GM18858 (cell line): ENCODE measurements around the gene GDE1.

ENCODE experiments used
- ATAC-seq: cut with Tn5 transposase; IDR thresholded peaks from one replicate; pipeline ENCODE4 v1.9.1; 2021; ENCODE audit not compliant: unreplicated experiment

The GDE1 gene

DNA sequence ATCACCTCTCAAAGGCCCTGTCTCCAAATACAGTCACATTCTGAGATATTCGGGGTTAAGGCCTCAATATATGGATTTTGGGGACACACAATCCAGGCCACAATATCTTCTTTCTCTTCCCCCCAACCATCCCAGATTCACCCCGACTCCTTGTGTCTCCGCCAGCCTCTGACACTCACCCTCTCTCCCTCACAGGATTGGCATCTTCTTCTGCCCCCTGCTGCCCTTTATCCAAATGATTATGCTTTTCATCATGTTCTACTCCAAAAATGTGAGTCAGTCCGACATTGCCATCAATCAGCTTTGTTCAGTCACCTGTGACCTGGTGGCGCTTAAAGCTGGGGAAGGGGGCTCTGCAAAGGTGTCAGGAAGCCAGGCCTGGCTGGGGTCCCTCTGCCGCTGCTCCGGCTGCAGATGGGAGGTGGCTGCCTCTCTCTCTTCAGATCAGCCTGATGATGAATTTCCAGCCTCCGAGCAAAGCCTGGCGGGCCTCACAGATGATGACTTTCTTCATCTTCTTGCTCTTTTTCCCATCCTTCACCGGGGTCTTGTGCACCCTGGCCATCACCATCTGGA is 35.1 kb downstream of the GDE1 start:
- ATAC-seq = no peak

DNA sequence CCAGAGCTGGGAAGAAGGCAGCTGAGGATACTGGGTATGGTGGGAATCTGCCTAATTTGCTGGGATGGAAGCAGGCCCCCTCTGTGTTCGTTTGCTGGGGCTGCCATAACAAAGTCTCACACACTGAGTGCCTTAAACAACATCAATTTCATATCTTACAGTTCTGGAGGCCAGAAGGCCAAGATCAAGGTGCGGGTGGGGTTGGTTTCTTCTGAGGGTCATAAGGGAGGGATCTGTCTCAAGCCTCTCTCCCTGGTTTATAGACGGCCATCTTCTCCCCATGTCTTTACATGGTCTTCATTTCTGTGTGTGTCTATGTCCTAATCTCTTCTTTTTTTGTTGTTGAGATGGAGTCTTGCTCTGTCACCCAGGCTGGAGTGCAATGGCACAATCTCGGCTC is 35.8 kb downstream of the GDE1 start:
- ATAC-seq = no peak

GRCh38 chr16:19485611-19486010 is 36.3 kb downstream of the GDE1 start:
- ATAC-seq = no peak

GRCh38 chr16:19484096-19484495 is 37.8 kb downstream of the GDE1 start:
- ATAC-seq = no peak

GRCh38 chr16:19482291-19482690 is 39.6 kb downstream of the GDE1 start:
- ATAC-seq = no peak

DNA sequence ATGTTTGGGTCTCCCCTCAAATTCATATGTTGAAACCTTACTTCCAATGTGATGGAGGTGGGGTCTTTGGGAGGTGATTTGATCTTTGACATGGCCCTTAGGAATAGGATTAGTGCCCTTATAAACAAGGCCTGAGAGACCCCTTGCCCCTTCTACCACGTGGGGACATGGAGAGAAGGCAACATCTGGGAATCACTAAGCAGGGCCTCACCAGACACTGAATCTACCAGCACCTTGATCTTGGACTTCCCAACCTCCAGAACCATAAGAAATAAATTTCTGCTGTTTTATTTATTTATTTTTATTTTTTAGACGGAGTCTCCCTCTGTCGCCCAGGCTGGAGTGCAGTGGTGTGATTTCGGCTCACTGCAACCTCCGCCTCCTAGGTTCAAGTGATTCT is 40.1 kb downstream of the GDE1 start:
- no peak for ATAC-seq

DNA sequence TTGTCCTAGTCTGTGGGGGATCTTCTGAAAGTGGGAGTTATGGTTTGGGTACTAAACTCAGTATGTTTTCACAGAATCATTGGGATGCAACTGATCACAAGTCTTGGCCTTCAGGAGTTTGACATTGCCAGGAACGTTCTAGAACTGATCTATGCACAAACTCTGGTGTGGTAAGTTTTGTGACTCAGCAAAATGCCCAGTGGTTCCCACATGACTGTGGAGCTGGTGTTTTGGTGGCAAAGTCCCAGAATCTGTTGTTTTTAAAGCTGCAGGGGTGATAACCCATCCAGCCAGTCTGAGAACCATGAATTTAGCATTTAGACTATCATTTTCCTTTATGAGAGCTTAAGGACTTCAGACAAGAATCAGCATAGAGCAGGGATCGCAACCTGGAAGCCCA is 40.6 kb downstream of the GDE1 start:
- ATAC-seq = no peak

GRCh38 chr16:19479302-19479721 is 42.6 kb downstream of the GDE1 start:
- ATAC-seq = no peak

DNA sequence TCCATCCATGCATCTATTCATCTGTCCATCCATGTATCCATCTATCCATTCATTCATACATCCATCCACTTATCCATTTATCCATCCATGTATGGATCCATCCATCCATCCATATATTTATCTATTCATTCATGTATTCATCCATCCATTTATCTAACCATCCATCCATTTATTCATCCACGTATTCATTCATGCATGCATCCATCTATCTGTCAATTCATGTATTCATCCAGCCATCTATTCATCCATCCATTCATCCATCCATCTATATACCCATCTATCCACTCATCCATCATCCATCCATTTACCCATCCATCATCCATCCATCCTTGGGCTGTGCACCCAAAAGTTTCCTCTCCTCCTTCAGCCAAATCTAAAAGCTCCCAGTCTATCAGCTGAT is 43.4 kb downstream of the GDE1 start:
- no peak for ATAC-seq

- no peak for ATAC-seq
Observed at GRCh38 chr16:19474617-19475016, 47.3 kb downstream of the GDE1 start.

DNA sequence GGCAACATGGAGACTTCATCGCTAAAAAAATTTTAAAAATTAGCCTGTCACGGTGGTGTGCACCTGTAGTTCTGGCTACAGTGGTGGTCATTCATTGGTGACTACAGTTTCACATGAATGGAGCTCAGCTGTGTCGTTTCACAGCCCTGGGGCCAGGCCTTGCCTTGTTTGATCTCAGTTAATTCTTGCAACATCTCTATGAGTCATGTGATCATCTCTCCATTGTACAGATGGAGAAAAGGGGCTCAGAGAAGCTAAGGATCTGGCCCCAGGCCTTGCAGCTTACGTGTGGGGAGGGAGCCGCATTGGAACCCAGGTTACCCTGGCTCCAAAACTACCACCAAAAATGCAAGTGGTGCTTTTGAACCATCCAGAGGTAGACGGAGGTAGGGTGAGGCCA is 49.4 kb downstream of the GDE1 start:
- no peak for ATAC-seq

DNA sequence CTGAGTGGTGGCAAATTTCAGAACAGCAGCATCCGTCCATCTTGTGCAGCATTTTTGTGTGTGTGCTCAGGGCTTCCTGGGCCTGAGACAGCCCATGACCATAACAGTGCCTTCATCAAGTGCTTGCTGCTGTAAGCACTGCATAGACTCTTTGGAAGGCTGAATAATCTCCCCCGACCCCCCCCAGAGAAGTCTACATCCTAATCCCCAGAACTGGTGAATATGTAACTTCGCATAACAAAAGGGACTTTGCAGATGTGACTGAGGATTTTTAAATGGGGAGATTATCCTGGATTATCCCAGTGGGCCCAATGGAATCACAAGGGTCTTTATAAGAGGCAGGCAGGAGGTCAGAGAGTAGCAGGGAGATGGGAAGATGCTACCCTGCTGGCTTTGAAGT is 53.6 kb downstream of the GDE1 start:
- no peak for ATAC-seq

DNA sequence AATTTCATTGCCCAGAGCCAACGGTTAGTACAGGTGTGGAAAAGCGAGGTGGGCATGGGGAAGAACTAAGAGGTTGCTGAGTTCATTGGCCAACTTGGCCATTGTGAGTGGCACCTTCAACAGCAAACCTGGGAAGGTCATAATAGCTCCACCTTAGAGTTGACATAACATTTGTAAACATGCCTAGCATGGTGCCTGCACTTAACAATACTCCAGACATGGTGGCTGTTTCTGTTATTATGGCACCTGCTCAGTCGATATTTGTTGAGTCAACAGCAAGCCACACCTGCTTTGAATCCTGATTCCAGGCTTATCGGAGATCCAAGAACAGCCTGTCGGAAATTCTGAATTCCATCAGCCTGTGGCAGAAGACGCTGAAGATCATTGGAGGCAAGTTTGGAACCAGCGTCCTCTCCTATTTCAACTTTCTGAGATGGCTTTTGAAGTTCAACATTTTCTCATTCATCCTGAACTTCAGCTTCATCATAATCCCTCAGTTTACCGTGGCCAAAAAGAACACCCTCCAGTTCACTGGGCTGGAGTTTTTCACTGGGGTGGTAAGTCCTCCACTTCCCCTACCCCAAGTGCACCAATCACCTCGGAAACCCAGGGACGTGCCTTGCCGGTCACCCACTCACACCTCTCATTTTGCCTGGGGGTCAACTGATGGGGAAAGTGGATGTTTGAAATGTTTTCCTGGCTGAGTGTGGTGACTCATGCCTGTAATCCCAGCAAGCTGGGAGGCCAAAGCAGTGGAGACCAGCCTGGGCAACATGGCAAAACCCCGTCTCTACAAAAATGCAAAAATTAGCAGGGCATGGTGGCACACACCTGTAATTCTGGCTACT is 58.2 kb downstream of the GDE1 start:
- no peak for ATAC-seq

GRCh38 chr16:19460397-19460796 is 61.5 kb downstream of the GDE1 start:
- no peak for ATAC-seq

DNA sequence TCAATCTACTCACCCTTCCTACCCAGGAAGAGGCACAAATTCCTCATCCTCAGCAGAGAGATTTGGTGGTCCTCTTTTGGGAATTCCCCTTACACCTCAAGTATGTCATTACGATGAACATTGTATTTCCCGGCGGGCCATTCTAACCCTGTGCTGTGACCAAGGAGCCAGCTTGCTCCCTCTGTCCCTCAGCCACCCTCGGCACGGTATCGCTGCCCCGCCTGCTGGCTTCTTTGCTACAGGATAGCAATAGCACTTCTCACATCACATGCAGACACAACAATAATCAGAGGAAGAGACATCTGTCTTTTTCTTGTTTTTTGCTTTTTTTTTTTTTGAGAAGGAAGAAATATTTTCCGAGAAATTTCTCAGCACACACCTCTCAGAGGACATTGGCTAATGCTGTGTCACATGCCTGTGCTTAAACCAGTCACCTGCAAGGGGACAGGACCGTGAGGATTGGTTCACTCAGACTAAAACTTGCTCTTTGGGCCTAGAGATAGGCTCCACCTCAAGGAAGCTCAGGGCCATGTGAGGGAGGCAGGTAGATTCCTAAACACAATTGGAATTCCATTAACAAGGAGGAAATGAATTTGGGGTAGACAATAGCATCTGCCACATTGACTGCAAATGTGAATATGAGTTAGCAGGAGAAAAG is 63.0 kb downstream of the GDE1 start:
- no peak for ATAC-seq
